Measurements from ENCODE around the gene LILRB4.
"Not testable (repeated sequence)": the region's sequence is repeated elsewhere in the genome, so short reads cannot be mapped to it uniquely, and the experiment has no call there.

Gene LILRB4

DNA sequence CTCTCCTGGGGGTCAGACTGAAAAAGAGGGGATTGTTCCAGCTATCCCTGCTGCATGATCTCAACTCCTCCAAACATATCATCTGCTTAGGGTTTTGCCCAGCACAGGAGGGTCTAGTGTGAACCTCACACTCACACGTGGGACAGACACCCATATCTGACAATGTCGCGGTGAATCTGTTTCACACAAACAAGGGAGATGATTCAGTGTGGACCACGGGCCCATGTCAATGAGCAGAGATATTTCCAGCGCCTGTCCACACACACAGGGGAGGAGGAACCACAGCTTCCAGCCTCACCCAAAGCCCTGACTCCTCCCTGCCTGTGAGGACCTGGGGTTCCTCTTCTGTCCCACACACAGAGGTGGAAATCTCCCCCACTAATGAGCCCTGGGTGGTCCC is 31.9 kb downstream of the LILRB4 start:
- no peak for DNase-seq (ENCODE audit: low spot score)

DNA sequence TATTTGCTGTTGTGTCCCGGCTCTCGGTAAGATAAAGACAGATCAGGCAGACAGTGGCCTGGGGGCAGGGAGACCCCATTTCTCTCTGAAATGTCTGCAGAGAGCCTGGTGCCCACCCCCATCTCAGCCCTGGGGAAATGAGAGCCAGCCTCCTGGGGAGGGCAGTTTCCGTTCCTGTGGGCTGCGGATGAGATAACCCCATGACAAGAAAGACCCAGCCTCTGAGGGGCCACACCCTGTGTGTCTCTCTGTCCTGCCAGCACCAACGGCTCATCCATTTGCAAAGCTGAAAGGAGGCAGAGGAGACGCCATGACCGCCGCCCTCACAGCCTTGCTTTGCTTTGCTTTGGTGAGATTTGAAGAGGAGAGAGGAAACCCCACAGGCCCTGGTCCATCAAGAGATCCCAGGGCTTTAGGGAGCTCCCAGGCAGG is 33.3 kb downstream of the LILRB4 start:
- no peak for DNase-seq (ENCODE audit: low spot score)

- no peak for DNase-seq (ENCODE audit: low spot score)
These were observed 34.0 kb downstream of the LILRB4 start for GRCh38 chr19:54696766-54697165.

DNA sequence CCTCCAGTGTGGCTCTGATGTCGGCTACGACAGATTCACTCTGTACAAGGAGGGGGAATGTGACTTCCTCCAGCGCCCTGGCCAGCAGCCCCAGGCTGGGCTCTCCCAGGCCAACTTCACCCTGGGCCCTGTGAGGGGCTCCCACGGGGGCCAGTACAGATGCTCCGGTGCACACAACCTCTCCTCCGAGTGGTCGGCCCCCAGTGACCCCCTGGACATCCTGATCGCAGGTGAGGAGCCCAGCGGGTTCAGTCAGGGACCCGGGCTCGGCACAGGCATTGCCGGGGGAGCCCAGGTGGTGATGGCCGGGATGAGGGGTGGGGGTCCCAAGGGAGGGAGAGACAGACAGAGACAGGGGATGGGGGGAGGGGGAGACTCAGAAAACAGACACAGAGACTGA is 34.9 kb downstream of the LILRB4 start:
- DNase-seq (ENCODE audit: low spot score) = not testable (repeated sequence)

DNA sequence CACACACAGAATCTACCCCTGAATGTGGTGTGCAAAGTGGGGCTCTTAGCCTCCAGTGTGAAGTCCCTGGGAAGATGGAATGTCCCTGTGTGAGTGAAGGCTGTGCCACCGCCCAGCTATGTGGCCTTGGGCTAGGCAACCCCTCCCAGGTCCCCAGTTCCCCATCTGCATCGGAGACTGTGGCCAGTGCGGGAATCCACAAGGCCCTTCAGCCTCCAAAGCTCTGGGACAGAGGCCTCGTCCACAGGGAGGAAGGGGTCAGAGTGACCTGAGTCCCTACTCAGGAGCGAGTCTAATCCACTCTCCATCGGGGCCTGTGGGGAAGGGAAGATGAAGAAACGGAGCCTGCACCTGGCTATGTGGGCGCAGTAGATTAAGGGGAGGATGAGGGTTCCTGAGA is 42.1 kb downstream of the LILRB4 start:
- DNase-seq (ENCODE audit: low spot score) = no peak

- DNase-seq (ENCODE audit: low spot score) = no peak
These were observed 45.2 kb downstream of the LILRB4 start for GRCh38 chr19:54707962-54708361.

- DNase-seq (ENCODE audit: low spot score) = no peak
These were observed 46.0 kb downstream of the LILRB4 start for GRCh38 chr19:54708781-54709180.

GRCh38 chr19:54709212-54709948 is 46.6 kb downstream of the LILRB4 start:
- DNase-seq (ENCODE audit: low spot score) = no peak

DNA sequence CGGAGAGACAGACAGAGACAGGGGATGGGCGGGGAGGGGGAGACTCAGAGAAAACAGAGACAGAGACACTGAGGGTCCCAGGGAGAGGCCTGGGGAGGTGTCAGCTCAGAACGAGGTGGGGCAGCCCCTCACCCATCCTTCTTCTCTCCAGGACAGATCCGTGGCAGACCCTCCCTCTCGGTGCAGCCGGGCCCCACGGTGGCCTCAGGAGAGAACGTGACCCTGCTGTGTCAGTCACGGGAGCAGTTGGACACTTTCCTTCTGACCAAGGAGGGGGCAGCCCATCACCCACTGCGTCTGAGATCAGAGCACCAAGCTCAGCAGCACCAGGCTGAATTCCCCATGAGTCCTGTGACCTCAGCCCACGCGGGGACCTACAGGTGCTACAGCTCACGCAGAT is 47.2 kb downstream of the LILRB4 start:
- not testable (repeated sequence) for DNase-seq (ENCODE audit: low spot score)

Data from ecto neural progenitor cell (in vitro differentiated cells).